Breast epithelium (tissue), 3 donors: Measurements from ENCODE around the gene MYOF.

ENCODE experiments used
- CTCF ChIP-seq, 3 donors: fragments of 450-650 bp; IDR thresholded peaks; one replicate each; pipeline ENCODE4 v1.5.1; 2016 to 2017; ENCODE audit warnings: antibody characterized with exemption in 3 of 3, mild to moderate bottlenecking in 3 of 3, moderate library complexity in 3 of 3
- POLR2A ChIP-seq: fragments of 450-650 bp; IDR thresholded peaks from one replicate; pipeline ENCODE4 v1.6.1; 2016; ENCODE audit warnings: antibody characterized with exemption, mild to moderate bottlenecking, moderate library complexity
- POLR2AphosphoS5 ChIP-seq, 3 donors: sonication (generic); formaldehyde crosslinking; IDR thresholded peaks; one replicate each; pipeline ENCODE4 v1.6.1; 2017; ENCODE audit warnings: antibody characterized with exemption in 3 of 3

DNA sequence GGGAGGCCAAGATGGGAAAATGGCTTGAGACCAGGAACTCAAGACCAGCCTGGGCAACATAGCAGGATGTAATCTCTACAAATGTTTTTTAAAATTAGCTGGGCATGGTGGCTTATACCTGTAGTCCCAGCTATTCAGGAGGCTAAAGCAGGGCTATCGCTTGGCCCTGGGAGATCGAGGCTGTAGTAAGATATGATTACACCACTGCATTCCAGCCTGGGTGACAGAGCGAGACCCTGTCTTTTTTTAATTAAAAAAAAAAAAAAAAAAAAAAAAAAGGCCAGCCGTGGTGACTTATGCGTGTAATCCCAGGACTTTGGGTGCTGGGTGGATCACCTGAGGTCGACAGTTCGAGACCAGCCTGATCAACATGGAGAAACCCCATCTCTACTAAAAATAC is 27.4 kb downstream of the MYOF start:
- TF ChIP-seq CTCF (IDR thresholded peaks at IDR 0.05) (no peak), POLR2A (no peak), POLR2AphosphoS5 (IDR thresholded peaks at IDR 0.05) (no peak)
